Measurements from ENCODE around the gene SPHK2.
A peak's percentile ranks its signal among the peaks of the same experiment; 100 is the strongest.

Gene SPHK2

DNA sequence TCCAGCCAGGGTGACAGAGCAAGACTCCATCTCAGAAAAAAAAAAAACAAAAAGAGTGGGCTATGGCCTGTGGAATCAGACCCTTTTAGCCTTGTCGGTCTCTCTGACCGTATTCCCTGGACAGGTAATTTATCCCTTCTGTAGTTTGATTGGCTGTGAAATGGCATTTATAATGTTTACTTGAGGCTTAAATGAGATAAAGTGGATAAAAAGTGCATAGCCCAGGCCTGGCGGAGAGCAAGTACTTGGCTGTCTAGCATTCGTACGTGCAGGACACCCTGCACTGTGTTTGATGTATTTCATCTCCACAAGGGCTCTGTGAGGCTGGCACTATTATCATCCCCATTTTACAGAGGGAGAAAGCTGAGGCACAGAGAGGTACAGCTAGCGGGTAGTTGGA, 46.5 kb downstream of the SPHK2 start:
- FAIRE-seq (no peak), DNase-seq (ENCODE audit: insufficient read length, low spot score) (no peak)
- TF ChIP-seq POLR2AphosphoS5 (IDR thresholded peaks at IDR 0.05; ENCODE audit: low read depth, low read length) (no peak), PAX5 (IDR thresholded peaks at IDR 0.05; ENCODE audit: insufficient read depth, low read length, severe bottlenecking) (no peak), POU2F2 (IDR thresholded peaks at IDR 0.05; ENCODE audit: low read depth, low read length) (no peak), SPI1 (IDR thresholded peaks at IDR 0.05; ENCODE audit: low read depth, low read length) (no peak), TAF1 (IDR thresholded peaks at IDR 0.05; ENCODE audit: low read depth, low read length) (no peak), POLR2A (IDR thresholded peaks at IDR 0.05; ENCODE audit: low read depth, low read length) (no peak)

DNA sequence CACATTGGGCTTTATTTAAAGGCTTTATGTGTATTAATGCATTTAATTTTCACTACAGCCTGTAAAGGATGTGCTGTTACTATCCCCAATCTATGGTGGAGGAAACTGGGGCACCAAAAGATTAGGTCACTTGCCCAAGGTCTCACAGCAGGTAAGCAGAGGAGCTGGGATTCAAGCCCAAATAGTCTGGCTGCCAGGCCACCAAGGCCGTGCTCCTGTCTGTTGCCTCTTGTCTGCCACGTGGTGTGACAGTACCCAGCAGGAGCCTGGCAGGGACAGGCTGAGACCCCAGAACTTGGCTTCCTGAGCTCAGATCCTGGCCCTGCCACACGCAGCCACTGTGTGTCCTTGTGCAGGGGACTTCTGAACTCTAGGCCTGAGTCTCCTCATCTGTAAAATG, 49.0 kb downstream of the SPHK2 start:
- FAIRE-seq (no peak), DNase-seq (ENCODE audit: insufficient read length, low spot score) (no peak)
- no peak for TF ChIP-seq POLR2AphosphoS5 (IDR thresholded peaks at IDR 0.05; ENCODE audit: low read depth, low read length)
- no peak for TF ChIP-seq PAX5 (IDR thresholded peaks at IDR 0.05; ENCODE audit: insufficient read depth, low read length, severe bottlenecking)
- no peak for TF ChIP-seq POLR2A (IDR thresholded peaks at IDR 0.05; ENCODE audit: low read depth, low read length)
- no peak for TF ChIP-seq SPI1 (IDR thresholded peaks at IDR 0.05; ENCODE audit: low read depth, low read length)
- TF ChIP-seq TAF1 (IDR thresholded peaks at IDR 0.05; ENCODE audit: low read depth, low read length), result no peak
- TF ChIP-seq POU2F2 (IDR thresholded peaks at IDR 0.05; ENCODE audit: low read depth, low read length), result no peak

DNA sequence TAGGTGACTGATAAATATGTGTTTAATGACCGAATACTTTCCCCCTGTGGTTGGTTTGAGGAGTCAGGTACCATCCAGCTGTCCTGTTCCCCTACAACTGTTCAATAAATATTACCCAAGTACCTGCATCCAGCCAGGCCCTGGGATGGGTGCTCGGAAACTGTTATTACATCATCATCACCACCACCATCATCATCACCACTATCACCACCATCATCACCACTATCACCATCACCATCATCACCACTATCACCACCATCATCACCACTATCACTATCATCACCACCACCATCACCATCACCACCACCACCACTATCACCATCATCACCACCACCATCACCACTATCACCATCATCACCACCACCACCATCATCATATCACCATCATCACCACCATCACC, 49.5 kb downstream of the SPHK2 start:
- FAIRE-seq (peak; percentile 74), DNase-seq (ENCODE audit: insufficient read length, low spot score) (no peak)

DNA sequence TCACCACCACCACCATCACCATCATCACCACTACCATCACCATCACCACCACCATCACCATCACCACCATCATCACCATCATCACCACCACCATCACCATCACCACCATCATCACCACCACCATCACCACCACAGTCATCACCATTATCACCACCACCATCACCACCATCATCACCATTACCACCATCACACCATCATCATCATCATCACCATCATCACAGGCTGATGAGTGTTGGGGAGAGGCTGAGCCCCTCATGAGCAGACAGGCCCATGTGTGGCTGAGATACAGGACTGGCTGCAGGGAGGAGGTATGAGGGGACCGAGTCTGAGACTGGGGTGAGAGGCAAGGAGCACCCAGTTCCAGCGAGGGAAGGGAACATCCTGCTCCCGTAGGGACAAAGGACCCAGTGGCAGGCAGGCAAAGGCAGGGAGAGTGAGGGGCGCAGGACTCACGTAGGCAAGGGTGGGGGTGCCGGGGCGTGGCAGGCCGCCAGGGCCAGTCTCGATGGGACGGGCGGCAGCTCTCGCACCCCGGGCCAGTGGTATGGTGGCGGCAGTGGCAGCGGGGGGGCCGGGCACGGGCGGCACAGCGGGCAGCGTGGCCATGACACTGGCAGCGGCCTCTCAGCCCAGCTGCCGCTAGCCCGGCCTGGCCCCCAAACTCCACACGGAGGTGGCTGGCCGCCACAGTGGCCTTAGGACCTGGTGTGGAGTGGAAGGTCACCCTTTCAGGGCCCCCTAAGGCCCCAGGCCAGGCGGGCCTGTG, 50.8 kb downstream of the SPHK2 start:
- FAIRE-seq (no peak), DNase-seq (ENCODE audit: insufficient read length, low spot score) (no peak)
- TF ChIP-seq SPI1 (IDR thresholded peaks at IDR 0.05; ENCODE audit: low read depth, low read length), result no peak

More for the DNA sequence above, 49.5 kb downstream of the SPHK2 start:
- TF ChIP-seq PAX5 (IDR thresholded peaks at IDR 0.05; ENCODE audit: insufficient read depth, low read length, severe bottlenecking) (no peak), POLR2AphosphoS5 (IDR thresholded peaks at IDR 0.05; ENCODE audit: low read depth, low read length) (no peak), POLR2A (IDR thresholded peaks at IDR 0.05; ENCODE audit: low read depth, low read length) (no peak), POU2F2 (IDR thresholded peaks at IDR 0.05; ENCODE audit: low read depth, low read length) (no peak), TAF1 (IDR thresholded peaks at IDR 0.05; ENCODE audit: low read depth, low read length) (no peak), SPI1 (IDR thresholded peaks at IDR 0.05; ENCODE audit: low read depth, low read length) (no peak)

DNA sequence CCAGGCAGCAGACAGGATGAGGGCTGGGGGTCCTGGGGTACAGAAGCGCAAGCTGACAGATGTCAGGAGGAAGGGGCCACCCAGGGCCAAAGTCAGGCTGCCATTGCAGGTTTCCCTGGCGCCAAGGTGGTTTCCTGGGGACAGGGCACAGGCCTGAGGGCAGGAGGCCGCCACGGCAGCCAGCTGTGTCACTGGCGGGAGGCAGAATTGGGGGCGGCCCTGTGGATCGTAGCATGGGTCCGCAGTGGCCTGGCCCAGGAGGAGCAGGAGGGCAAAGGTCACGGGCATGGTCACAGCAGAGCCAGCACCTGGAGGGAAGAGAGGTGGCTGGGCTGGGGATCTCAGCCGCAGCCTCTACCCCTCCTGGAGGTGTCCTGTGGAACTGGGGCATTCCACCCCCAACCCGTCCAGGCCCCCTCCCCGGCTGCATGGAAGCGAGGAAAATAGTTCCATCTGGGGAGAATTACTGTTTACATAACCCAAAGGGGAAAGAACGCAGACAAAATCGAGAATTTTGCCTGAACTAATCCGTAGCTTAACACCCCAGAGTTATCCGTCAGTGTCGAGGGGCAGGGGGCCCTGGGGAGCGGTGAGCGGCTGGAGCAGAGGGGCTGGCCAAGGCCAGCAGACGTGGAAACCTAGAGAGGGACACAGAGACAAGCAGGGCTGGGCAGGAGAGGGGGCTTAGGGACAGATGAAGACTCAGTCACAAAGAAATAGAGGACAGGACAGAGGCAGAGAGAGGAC, 51.6 kb downstream of the SPHK2 start:
- FAIRE-seq (no peak), DNase-seq (ENCODE audit: insufficient read length, low spot score) (no peak)
- TF ChIP-seq TAF1 (IDR thresholded peaks at IDR 0.05; ENCODE audit: low read depth, low read length) (no peak), POLR2AphosphoS5 (IDR thresholded peaks at IDR 0.05; ENCODE audit: low read depth, low read length) (no peak), POLR2A (IDR thresholded peaks at IDR 0.05; ENCODE audit: low read depth, low read length) (no peak), SPI1 (IDR thresholded peaks at IDR 0.05; ENCODE audit: low read depth, low read length) (no peak), PAX5 (IDR thresholded peaks at IDR 0.05; ENCODE audit: insufficient read depth, low read length, severe bottlenecking) (no peak), POU2F2 (IDR thresholded peaks at IDR 0.05; ENCODE audit: low read depth, low read length) (no peak)

DNA sequence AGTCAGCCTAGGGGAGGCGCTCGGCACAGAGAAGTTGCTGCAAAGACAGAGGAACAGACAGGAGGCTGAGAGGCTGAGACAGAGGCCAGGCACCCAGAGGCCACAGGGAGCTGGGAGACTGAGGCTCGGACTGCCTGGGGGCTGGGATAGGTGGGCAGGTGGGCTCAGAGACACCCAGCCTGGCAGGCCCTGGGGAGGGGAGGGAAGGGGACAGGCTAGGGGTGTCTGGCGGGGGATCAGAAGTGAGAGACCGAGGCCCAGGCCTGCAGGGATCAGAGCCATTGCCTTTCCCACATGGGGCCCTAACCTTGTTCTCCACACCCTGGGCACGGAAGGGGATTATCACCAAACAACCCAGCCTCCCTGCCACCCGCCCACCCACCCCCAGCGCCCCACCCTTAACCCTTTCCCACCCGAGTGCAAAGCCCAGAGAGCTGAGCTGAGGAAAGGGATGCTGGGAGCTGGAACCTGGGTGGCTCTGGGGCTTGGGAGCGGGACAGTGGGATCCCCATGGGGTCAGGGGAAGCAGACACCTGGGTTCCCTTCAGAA, 52.2 kb downstream of the SPHK2 start:
- DNase-seq (ENCODE audit: insufficient read length, low spot score) (no peak), FAIRE-seq (no peak)
- no peak for TF ChIP-seq SPI1 (IDR thresholded peaks at IDR 0.05; ENCODE audit: low read depth, low read length)
- TF ChIP-seq POU2F2 (IDR thresholded peaks at IDR 0.05; ENCODE audit: low read depth, low read length), result no peak
- TF ChIP-seq TAF1 (IDR thresholded peaks at IDR 0.05; ENCODE audit: low read depth, low read length), result no peak
- TF ChIP-seq PAX5 (IDR thresholded peaks at IDR 0.05; ENCODE audit: insufficient read depth, low read length, severe bottlenecking), result no peak
- no peak for TF ChIP-seq POLR2AphosphoS5 (IDR thresholded peaks at IDR 0.05; ENCODE audit: low read depth, low read length)
- TF ChIP-seq POLR2A (IDR thresholded peaks at IDR 0.05; ENCODE audit: low read depth, low read length), result no peak

DNA sequence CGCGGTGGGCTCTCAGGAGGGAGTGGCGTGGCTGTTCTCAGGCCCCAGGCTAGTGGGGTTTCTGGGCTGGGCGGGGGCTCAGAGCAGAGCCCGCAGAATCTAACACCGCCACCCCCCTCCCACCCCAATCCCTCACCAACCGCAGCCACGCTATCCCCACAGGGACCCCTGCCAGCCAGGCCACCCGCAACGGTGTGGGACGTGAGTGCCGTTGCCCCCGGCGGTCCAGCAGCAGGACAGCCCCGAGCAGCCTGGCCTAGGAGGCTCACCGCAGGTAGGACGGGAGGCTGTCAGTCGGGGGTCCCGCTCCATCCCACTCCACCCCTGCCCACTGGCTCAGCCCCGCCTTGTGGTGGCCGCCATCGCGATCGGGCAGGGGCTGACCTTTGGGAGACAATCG, 53.7 kb downstream of the SPHK2 start, which contains the start of gene NTN5:
Gene NTN5, minus strand, starts transcription at position 24 of the 400 bp plus-strand sequence. CDS start 2,031 bp downstream, outside the sequence.
- TF ChIP-seq POU2F2 (IDR thresholded peaks at IDR 0.05; ENCODE audit: low read depth, low read length) (no peak), PAX5 (IDR thresholded peaks at IDR 0.05; ENCODE audit: insufficient read depth, low read length, severe bottlenecking) (no peak), SPI1 (IDR thresholded peaks at IDR 0.05; ENCODE audit: low read depth, low read length) (no peak), POLR2A (IDR thresholded peaks at IDR 0.05; ENCODE audit: low read depth, low read length) (no peak), POLR2AphosphoS5 (IDR thresholded peaks at IDR 0.05; ENCODE audit: low read depth, low read length) (no peak), TAF1 (IDR thresholded peaks at IDR 0.05; ENCODE audit: low read depth, low read length) (no peak)

DNA sequence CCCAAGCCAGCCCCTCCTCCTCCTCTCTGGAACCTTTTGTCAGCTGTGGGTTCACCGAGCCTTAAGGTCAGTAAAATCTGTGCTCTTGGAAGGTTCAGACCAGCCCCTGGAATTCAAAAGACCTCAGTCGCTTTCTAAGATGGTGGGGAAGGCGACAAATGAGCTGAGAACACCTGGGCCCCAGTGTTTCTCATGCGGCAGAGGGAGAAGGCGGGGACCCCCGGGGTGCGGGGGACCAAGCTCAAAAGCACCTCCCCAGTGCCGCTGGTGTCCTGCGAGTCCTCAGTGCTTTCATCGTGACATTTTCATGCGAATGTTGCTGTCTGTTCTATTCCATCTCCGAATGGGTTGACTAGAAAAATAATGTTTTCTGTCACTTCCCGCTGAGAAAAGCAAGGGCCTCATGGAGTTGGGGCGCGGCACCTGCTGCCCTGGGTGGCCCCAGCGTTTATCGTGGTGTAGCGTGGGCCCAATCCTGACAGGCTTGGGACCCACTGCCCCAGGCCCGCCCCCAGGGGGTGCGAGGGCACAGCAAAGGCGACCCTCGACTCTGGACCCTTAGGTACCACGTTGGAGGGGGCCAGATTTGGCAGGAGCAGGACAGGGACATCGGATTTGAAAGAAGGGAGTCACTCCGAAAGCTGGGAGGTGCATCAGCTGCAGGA, 54.3 kb downstream of the SPHK2 start:
- TF ChIP-seq TAF1 (IDR thresholded peaks at IDR 0.05; ENCODE audit: low read depth, low read length) (no peak), POU2F2 (IDR thresholded peaks at IDR 0.05; ENCODE audit: low read depth, low read length) (no peak), POLR2A (IDR thresholded peaks at IDR 0.05; ENCODE audit: low read depth, low read length) (no peak), SPI1 (IDR thresholded peaks at IDR 0.05; ENCODE audit: low read depth, low read length) (no peak), POLR2AphosphoS5 (IDR thresholded peaks at IDR 0.05; ENCODE audit: low read depth, low read length) (no peak), PAX5 (IDR thresholded peaks at IDR 0.05; ENCODE audit: insufficient read depth, low read length, severe bottlenecking) (no peak)
- DNase-seq (ENCODE audit: insufficient read length, low spot score), result no peak
- FAIRE-seq, result no peak

More for the DNA sequence above, 53.7 kb downstream of the SPHK2 start, which contains the start of gene NTN5:
- no peak for FAIRE-seq
- DNase-seq (ENCODE audit: insufficient read length, low spot score), result no peak
